ENCODE data around the gene ZFP14.
"Not testable (repeated sequence)": the region's sequence is repeated elsewhere in the genome, so short reads cannot be mapped to it uniquely, and the experiment has no call there.

GRCh38 chr19:36292317-36292716 lies 86.7 kb downstream of the ZFP14 start:
- not testable (repeated sequence) for TF ChIP-seq CTCF, POLR2A (IDR thresholded peaks at IDR 0.05)

All from vagina (tissue), 2 donors.